H54 (cell line): ENCODE measurements around the gene ERVV-1.

ENCODE experiments used
- DNase-seq: peaks from one replicate; pipeline ENCODE4 v3.0.0; 2011; ENCODE audit warnings: low spot score, mixed read lengths; ENCODE audit not compliant: insufficient read length
- FAIRE-seq: peaks from 3 replicates; lab custom pipeline; 2011; peaks lifted over from hg19 to GRCh38; lab: Jason Lieb, UNC
- POLR2A ChIP-seq: IDR thresholded peaks from 2 replicates; pipeline ENCODE4 v1.6.1; 2011; ENCODE audit warnings: low read depth, mild to moderate bottlenecking, low read length

Gene ERVV-1

DNA sequence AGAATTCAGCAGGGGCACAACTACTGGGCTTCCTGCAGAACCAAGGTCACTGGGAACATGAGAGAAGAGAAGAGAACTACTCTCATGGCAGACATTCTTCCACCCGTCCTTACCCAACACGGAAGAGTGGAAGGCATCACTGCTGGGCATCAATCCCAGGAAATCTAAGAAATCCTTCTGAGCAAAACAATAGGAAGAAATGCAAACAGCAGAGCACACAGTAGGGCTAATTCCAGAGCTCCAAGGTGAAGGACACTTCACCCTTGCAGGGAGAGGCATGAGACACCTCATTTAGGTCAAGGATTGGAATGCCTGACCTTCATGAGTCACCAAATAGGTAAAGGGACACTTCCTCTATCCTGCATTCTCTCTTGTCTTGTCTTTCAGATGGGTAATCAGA lies 33.7 kb downstream of the ERVV-1 start:
- TF ChIP-seq POLR2A: no peak
- no peak for DNase-seq
- no peak for FAIRE-seq

DNA sequence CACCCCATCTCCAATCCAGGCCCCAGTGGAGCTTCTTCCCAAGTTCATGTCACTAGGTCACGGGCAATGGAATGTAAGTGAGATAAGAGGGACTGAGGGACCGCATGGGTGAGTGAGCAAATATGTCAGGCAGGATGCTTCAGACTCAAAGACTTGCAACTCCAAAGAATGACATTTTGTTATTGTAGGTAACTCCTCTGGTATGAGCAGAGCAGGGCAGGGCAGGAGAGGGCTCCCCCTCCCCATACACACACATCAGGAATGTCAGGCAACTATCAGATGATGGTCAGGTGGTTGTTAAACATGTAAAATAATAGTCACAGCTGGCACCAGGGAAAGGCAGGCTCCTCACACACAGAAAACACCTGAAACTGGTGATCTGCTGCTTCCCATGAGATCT lies 41.4 kb downstream of the ERVV-1 start:
- TF ChIP-seq POLR2A: no peak
- DNase-seq: no peak
- no peak for FAIRE-seq

- no peak for TF ChIP-seq POLR2A
- DNase-seq (no peak), FAIRE-seq (no peak)
Measured at GRCh38 chr19:53057904-53058580, 44.3 kb downstream of the ERVV-1 start.
